Measurements from ENCODE around the gene TDRD10.

The TDRD10 gene

DNA sequence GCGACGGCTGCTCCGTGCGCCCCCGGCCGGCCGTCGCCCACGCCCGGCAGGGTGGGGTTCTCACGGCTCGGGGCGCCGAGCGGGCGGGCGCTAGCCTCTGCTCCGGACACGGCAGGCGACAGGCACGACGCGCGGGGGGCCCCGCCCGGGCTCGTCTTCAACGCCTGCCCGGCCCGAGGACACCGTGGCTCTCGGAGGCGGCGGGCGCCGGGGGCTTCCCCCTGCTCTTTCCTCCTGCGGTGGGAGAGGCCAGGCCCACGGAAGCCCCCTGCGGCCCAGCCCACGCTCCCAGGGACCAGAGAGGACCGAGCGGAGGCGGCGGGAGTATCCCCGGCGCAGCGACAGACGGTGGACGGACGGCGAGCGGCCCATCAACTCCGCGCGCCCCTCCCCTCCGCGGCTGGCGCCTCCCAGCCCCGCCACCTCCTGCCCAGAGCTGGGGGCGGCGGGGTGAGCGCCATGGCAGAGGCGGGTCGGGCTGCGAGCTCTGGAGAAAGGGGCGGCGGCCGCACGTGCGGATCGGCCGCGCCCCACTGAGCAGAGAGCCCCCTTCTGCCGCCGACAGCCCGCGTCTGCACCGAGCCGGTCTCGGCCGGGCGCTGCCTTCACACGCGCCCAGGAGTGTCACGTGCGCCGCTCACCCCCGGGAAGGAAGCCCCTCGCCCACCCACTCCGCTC is at the start of gene TDRD10, which contains the start of gene SHE:
TSS of gene TDRD10 (plus strand) at position 154 of the 678 bp plus-strand sequence. CDS start 4,685 bp downstream, outside the sequence.
TSS of gene SHE (minus strand) at position 347 of the 678 bp plus-strand sequence. CDS start 386 bp downstream, outside the sequence.
- no peak for DNase-seq (ENCODE audit: low read depth)

- DNase-seq (ENCODE audit: low read depth), result no peak
Observed at GRCh38 chr1:154453161-154453560, 48.9 kb upstream of the TDRD10 start.

GRCh38 chr1:154453574-154454352 is 48.3 kb upstream of the TDRD10 start:
- DNase-seq (ENCODE audit: low read depth), result no peak

- DNase-seq (ENCODE audit: low read depth), result no peak
Observed at GRCh38 chr1:154454386-154455120, 47.5 kb upstream of the TDRD10 start.

GRCh38 chr1:154456631-154457030 is 45.4 kb upstream of the TDRD10 start:
- DNase-seq (ENCODE audit: low read depth), result no peak

GRCh38 chr1:154459080-154459479 is 42.9 kb upstream of the TDRD10 start:
- DNase-seq (ENCODE audit: low read depth), result no peak

DNA sequence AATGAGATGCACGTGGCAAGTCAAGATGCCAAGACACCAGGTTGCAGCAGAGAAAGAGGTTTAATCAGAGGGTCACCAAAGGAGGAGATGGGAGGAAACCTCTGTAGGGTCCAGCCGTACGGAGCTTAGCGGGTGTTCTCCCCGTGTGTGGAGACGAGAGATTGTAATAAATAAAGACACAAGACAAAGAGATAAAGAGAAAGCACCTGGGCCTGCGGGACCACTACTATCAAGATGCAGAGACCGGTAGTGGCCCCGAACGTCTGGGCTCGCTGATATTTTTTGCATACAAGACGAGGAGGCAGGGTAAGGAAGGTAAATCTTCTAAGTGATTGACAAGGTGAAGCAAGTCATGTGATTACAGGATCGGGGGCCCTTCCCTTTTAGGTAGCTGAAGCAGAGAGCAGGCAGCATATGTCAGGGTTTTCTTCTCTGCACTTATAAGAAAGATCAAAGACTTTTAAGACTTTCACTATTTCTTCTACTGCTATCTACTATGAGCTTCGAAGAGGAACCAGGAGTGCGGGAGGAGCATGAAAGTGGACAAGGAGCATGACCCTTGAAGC is 41.2 kb upstream of the TDRD10 start:
- DNase-seq (ENCODE audit: low read depth), result no peak

- DNase-seq (ENCODE audit: low read depth), result no peak
Observed at GRCh38 chr1:154463512-154463990, 38.5 kb upstream of the TDRD10 start.

GRCh38 chr1:154465621-154466195 is 36.3 kb upstream of the TDRD10 start:
- no peak for DNase-seq (ENCODE audit: low read depth)

DNA sequence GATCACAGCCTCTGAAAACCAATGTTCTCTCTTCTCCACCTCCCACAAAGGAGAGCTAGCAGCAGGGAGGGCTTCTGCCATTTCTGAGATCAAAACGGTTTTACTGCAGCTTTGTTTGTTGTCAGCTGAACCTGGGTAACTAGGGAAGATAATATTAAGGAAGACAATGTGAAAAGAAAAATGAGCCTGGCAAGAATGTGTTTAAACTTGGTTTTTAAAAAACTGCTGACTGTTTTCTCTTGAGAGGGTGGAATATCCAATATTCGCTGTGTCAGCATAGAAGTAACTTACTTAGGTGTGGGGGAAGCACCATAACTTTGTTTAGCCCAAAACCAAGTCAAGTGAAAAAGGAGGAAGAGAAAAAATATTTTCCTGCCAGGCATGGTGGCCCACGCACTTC is 35.8 kb upstream of the TDRD10 start:
- no peak for DNase-seq (ENCODE audit: low read depth)

GRCh38 chr1:154466921-154467417 is 35.0 kb upstream of the TDRD10 start:
- DNase-seq (ENCODE audit: low read depth), result no peak

GRCh38 chr1:154467434-154468102 is 34.5 kb upstream of the TDRD10 start:
- no peak for DNase-seq (ENCODE audit: low read depth)

- DNase-seq (ENCODE audit: low read depth), result no peak
Observed at GRCh38 chr1:154468535-154469250, 33.3 kb upstream of the TDRD10 start.

DNA sequence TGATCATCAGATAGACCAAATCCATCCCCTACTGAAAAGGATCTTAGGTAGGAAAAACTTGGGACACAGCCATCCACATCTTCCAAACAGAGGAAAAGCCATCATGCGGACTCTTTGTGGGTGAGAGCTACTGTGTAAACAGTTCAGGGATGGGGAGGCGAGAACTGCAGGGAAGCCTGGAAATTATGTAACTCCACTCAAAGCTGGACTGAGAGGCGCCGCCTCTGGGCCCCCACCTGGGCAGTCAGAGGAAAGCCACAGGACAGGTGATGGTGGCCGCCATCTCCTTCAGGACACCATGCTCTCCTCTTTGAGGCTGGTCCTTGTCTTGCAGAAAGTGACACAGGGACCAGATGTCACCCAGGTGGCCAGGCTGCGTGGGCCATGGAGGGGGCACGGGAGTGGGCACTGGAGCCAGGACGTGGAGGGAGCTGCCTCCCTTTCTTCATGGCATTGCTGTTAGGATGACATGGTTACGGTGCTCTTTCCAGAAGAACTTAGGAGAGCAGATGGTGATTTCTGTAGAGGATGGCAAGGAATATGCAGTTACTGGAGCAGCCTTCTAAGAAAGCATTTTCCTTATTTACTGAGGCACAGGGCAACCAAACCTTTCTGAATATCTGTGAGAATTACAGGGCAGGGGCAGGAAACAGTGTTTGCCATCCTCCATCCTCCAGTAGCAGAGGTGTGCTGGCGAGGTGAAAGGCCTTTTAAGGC is 32.0 kb upstream of the TDRD10 start:
- DNase-seq (ENCODE audit: low read depth), result no peak

DNA sequence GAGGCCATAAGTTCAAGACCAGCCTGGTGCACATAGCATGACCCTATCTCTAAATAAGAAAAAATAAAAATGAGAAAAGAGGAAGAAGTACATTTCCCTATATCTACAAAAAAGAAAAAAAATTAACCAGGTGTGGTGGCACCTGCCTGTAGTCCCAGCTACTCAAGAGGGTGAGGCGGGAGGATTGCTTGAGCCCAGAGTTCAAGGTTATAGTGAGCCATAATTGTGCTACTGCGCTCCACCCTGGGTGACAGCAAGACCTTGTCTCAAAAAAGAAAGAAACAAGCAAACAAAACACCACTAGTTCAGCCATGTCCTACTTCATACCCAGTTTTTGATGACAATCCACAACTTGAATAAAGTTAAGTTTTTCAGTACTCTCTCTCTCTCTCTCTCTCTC is 30.7 kb upstream of the TDRD10 start:
- DNase-seq (ENCODE audit: low read depth), result no peak

DNA sequence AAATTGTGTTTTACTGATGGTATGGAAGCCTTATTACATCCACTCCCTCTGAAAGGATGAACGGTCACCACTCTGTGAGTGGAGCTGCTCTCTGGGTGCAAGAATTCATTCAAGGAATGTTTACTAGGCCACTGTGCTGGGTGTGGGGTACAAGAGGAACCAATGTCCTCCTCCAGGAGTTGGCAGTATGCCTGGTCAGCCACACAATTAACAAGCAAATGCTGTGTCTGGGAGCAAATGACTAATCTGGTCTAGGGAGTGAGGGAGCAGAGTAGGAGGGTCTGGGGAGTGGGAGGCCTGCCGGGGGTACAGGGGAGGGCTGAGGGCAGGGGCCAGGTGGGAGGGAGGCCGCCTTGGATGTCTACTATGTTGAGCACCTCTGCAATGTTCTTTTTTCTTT is 27.2 kb upstream of the TDRD10 start:
- no peak for DNase-seq (ENCODE audit: low read depth)

- DNase-seq (ENCODE audit: low read depth), result no peak
Observed at GRCh38 chr1:154476791-154477190, 25.2 kb upstream of the TDRD10 start.

- DNase-seq (ENCODE audit: low read depth), result no peak
Observed at GRCh38 chr1:154478013-154478412, 24.0 kb upstream of the TDRD10 start.

DNA sequence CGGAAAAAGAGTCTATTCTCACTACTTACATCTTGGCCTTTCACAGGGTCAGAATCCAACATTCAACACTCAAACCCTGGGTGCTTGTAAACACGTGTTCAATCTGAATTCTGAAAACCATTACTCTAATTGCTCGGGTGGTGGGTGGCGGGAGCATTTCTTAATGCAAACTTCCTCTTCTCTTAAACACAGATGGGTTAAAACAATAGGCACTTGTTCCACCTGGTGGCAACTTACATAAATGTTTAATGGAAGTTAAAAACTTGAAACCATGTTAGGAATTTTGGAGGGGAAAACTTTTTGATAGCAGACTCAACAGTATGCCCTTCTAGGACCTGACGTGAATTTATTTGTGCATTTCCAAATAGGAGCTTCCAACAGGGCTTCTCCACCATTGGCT is 23.4 kb upstream of the TDRD10 start:
- DNase-seq (ENCODE audit: low read depth), result no peak
